ENCODE results near the gene SPRR5.

SPRR5 gene

GRCh38 chr1:152946651-152947256 is at the start of gene SPRR5:
SPRR5 (plus strand) TSS chr1:152947206; CDS start chr1:152948555, 1,349 bp downstream.
- H3K4me3 ChIP-seq (ENCODE audit: low read length), result no peak within 1 kb of the TSS
- no peaks in the 10 kb centered on the region for H4K20me1 ChIP-seq (ENCODE audit: insufficient read depth, low read length)
- no peak within 1 kb of the TSS for H2AFZ ChIP-seq (ENCODE audit: low read depth, low read length)
- no peaks in the 10 kb centered on the region for H3K79me2 ChIP-seq (ENCODE audit: low read length)
- no peak for TF ChIP-seq CTCF (IDR thresholded peaks at IDR 0.05; ENCODE audit: low read depth, low read length)
- TF ChIP-seq EZH2phosphoT487 (IDR thresholded peaks at IDR 0.05; ENCODE audit: low read depth), result no peak
- no peaks in the 10 kb centered on the region for H3K4me1 ChIP-seq (ENCODE audit: low read length)
- peaks cover 57% of the 10 kb centered on the region for H3K27me3 ChIP-seq (ENCODE audit: low read depth, low read length)
- H3K9me3 ChIP-seq (ENCODE audit: insufficient read depth, low read length), result no peaks in the 10 kb centered on the region
- no peak within 1 kb of the TSS for H3K9ac ChIP-seq (ENCODE audit: low read length)
- no peak within 1 kb of the TSS for H3K4me2 ChIP-seq (ENCODE audit: low read length)
- no peaks in the 10 kb centered on the region for H3K36me3 ChIP-seq (replicated peaks; ENCODE audit: low read depth, low read length)
- no peak within 1 kb of the TSS for H3K27ac ChIP-seq (ENCODE audit: low read length)

GRCh38 chr1:152899027-152899426 is 48.0 kb upstream of the SPRR5 start:
- TF ChIP-seq CTCF (IDR thresholded peaks at IDR 0.05; ENCODE audit: low read depth, low read length) (no peak), EZH2phosphoT487 (IDR thresholded peaks at IDR 0.05; ENCODE audit: low read depth) (no peak)
- Histone ChIP-seq H3K27ac (ENCODE audit: low read length) (no peak overlapping the region), H2AFZ (ENCODE audit: low read depth, low read length) (no peak overlapping the region), H3K27me3 (ENCODE audit: low read depth, low read length) (peaks cover 75% of the 10 kb centered on the region), H3K9me3 (ENCODE audit: insufficient read depth, low read length) (no peaks in the 10 kb centered on the region), H4K20me1 (ENCODE audit: insufficient read depth, low read length) (no peaks in the 10 kb centered on the region), H3K4me2 (ENCODE audit: low read length) (no peak overlapping the region), H3K4me3 (ENCODE audit: low read length) (no peak overlapping the region), H3K4me1 (ENCODE audit: low read length) (no peaks in the 10 kb centered on the region), H3K9ac (ENCODE audit: low read length) (no peak overlapping the region), H3K36me3 (replicated peaks; ENCODE audit: low read depth, low read length) (no peaks in the 10 kb centered on the region), H3K79me2 (ENCODE audit: low read length) (no peaks in the 10 kb centered on the region)

- peaks cover 75% of the 10 kb centered on the region for H3K27me3 ChIP-seq (ENCODE audit: low read depth, low read length)
- H3K4me1 ChIP-seq (ENCODE audit: low read length), result no peaks in the 10 kb centered on the region
- no peaks in the 10 kb centered on the region for H3K9me3 ChIP-seq (ENCODE audit: insufficient read depth, low read length)
- no peaks in the 10 kb centered on the region for H3K79me2 ChIP-seq (ENCODE audit: low read length)
- no peak overlapping the region for H3K4me2 ChIP-seq (ENCODE audit: low read length)
- no peak overlapping the region for H2AFZ ChIP-seq (ENCODE audit: low read depth, low read length)
- no peak overlapping the region for H3K27ac ChIP-seq (ENCODE audit: low read length)
- H3K4me3 ChIP-seq (ENCODE audit: low read length), result no peak overlapping the region
- H3K36me3 ChIP-seq (replicated peaks; ENCODE audit: low read depth, low read length), result no peaks in the 10 kb centered on the region
- TF ChIP-seq CTCF (IDR thresholded peaks at IDR 0.05; ENCODE audit: low read depth, low read length), result no peak
- TF ChIP-seq EZH2phosphoT487 (IDR thresholded peaks at IDR 0.05; ENCODE audit: low read depth), result no peak
- H4K20me1 ChIP-seq (ENCODE audit: insufficient read depth, low read length), result no peaks in the 10 kb centered on the region
- no peak overlapping the region for H3K9ac ChIP-seq (ENCODE audit: low read length)
Observed at GRCh38 chr1:152899883-152900282, 47.1 kb upstream of the SPRR5 start.

- Histone ChIP-seq H3K9ac (ENCODE audit: low read length) (no peak overlapping the region), H3K4me2 (ENCODE audit: low read length) (no peak overlapping the region), H3K36me3 (replicated peaks; ENCODE audit: low read depth, low read length) (no peaks in the 10 kb centered on the region), H3K79me2 (ENCODE audit: low read length) (no peaks in the 10 kb centered on the region), H3K4me3 (ENCODE audit: low read length) (no peak overlapping the region), H3K27me3 (ENCODE audit: low read depth, low read length) (peaks cover 73% of the 10 kb centered on the region), H3K27ac (ENCODE audit: low read length) (no peak overlapping the region), H3K9me3 (ENCODE audit: insufficient read depth, low read length) (no peaks in the 10 kb centered on the region), H3K4me1 (ENCODE audit: low read length) (no peaks in the 10 kb centered on the region), H4K20me1 (ENCODE audit: insufficient read depth, low read length) (no peaks in the 10 kb centered on the region), H2AFZ (ENCODE audit: low read depth, low read length) (no peak overlapping the region)
- TF ChIP-seq EZH2phosphoT487 (IDR thresholded peaks at IDR 0.05; ENCODE audit: low read depth) (no peak), CTCF (IDR thresholded peaks at IDR 0.05; ENCODE audit: low read depth, low read length) (no peak)
Observed at GRCh38 chr1:152901631-152902030, 45.4 kb upstream of the SPRR5 start.
